Upper lobe of left lung (tissue), 4 donors: Measurements from ENCODE around the gene SSC4D.
"Not testable (repeated sequence)": the region's sequence is repeated elsewhere in the genome, so short reads cannot be mapped to it uniquely, and the experiment has no call there.

Source experiments
- CTCF ChIP-seq, 6 experiments: fragments of 450-650 bp in 4 of 6; fragments of 200-600 bp in 2 of 6; sonication (generic) in 2 of 6; IDR thresholded peaks; one replicate each; pipeline ENCODE4 v1.5.1; 2016 to 2019; ENCODE audit warnings: antibody characterized with exemption in 6 of 6
- POLR2A ChIP-seq, 4 donors: fragments of 450-650 bp; IDR thresholded peaks; one replicate each; pipeline ENCODE4 v1.5.1; 2016 to 2017; ENCODE audit warnings: antibody characterized with exemption in 4 of 4, mild to moderate bottlenecking in 2 of 4

GRCh38 chr7:76421097-76421496, 11.6 kb upstream of the SSC4D start:
- not testable (repeated sequence) for TF ChIP-seq POLR2A, CTCF (IDR thresholded peaks at IDR 0.05)
